Stimulated activated memory B cell treated with anti-CD40 and anti-IgM and Interleukin-4, amounts not matched to agents 10 μg/mL and 1 μg/mL and 100 μg/mL, for 72 hours (primary cell): ENCODE measurements around the gene CAD.
"Not testable (repeated sequence)": the region's sequence is repeated elsewhere in the genome, so short reads cannot be mapped to it uniquely, and the experiment has no call there.

ENCODE experiments used
- ATAC-seq: fragments of 150-1000 bp; cut with Tn5 transposase; 2 replicates; pipeline ENCODE4 v1.10.0; 2021
- H3K27ac Mint-ChIP-seq: one replicate; pipeline ENCODE4 v1.8.0; 2022; ENCODE audit warnings: mild to moderate bottlenecking, mixed read lengths
- H3K27me3 Mint-ChIP-seq: one replicate; pipeline ENCODE4 v1.8.0; 2022; ENCODE audit warnings: mixed read lengths
- H3K36me3 Mint-ChIP-seq: one replicate; pipeline ENCODE4 v1.8.0; 2022; ENCODE audit warnings: mixed read lengths
- H3K4me1 Mint-ChIP-seq: one replicate; pipeline ENCODE4 v1.8.0; 2022; ENCODE audit warnings: mixed read lengths
- H3K4me3 Mint-ChIP-seq: one replicate; pipeline ENCODE4 v1.8.0; 2022; ENCODE audit warnings: mild to moderate bottlenecking, moderate library complexity, mixed read lengths
- H3K9me3 Mint-ChIP-seq: one replicate; pipeline ENCODE4 v1.8.0; 2022; ENCODE audit warnings: mixed read lengths

Gene CAD

GRCh38 chr2:27217173-27218121 lies at the start of gene CAD:
Gene CAD, plus strand, starts transcription at chr2:27217369. Its CDS starts 183 bp downstream, at chr2:27217552.
- Mint-ChIP-seq H3K4me1 (peaks cover 48% of the 10 kb centered on the region), H3K9me3 (no peaks in the 10 kb centered on the region), H3K27ac (peak within 1 kb of the TSS; percentile 96), H3K27me3 (no peaks in the 10 kb centered on the region), H3K36me3 (peaks cover 35% of the 10 kb centered on the region), H3K4me3 (peak within 1 kb of the TSS; percentile 96)
- ATAC-seq, result peak; percentile 95

- no peak overlapping the region for H3K27ac Mint-ChIP-seq
- H3K9me3 Mint-ChIP-seq, result no peaks in the 10 kb centered on the region
- no peak overlapping the region for H3K4me3 Mint-ChIP-seq
- peak; percentile 64 for ATAC-seq
- H3K36me3 Mint-ChIP-seq, result no peaks in the 10 kb centered on the region
- H3K4me1 Mint-ChIP-seq, result peaks cover 16% of the 10 kb centered on the region
- H3K27me3 Mint-ChIP-seq, result peaks cover 14% of the 10 kb centered on the region
Measured at GRCh38 chr2:27170581-27171337, 46.4 kb upstream of the CAD start.

GRCh38 chr2:27171351-27171848 lies 45.8 kb upstream of the CAD start:
- H3K27me3 Mint-ChIP-seq, result peaks cover 14% of the 10 kb centered on the region
- H3K9me3 Mint-ChIP-seq, result no peaks in the 10 kb centered on the region
- H3K4me3 Mint-ChIP-seq, result no peak overlapping the region
- no peak for ATAC-seq
- no peak overlapping the region for H3K27ac Mint-ChIP-seq
- H3K4me1 Mint-ChIP-seq, result peaks cover 16% of the 10 kb centered on the region
- H3K36me3 Mint-ChIP-seq, result no peaks in the 10 kb centered on the region

- no peaks in the 10 kb centered on the region for H3K36me3 Mint-ChIP-seq
- peaks cover 16% of the 10 kb centered on the region for H3K4me1 Mint-ChIP-seq
Measured at GRCh38 chr2:27174638-27175037, 42.5 kb upstream of the CAD start.

GRCh38 chr2:27175330-27175729 lies 41.8 kb upstream of the CAD start:
- no peak for ATAC-seq

More at GRCh38 chr2:27174638-27175037, 42.5 kb upstream of the CAD start:
- H3K27ac Mint-ChIP-seq, result no peak overlapping the region
- H3K4me3 Mint-ChIP-seq, result no peak overlapping the region
- ATAC-seq, result no peak
- H3K9me3 Mint-ChIP-seq, result no peaks in the 10 kb centered on the region
- H3K27me3 Mint-ChIP-seq, result peaks cover 9% of the 10 kb centered on the region

GRCh38 chr2:27175781-27176180 lies 41.4 kb upstream of the CAD start:
- peaks cover 17% of the 10 kb centered on the region for H3K27me3 Mint-ChIP-seq
- H3K4me1 Mint-ChIP-seq, H3K4me3 Mint-ChIP-seq, H3K36me3 Mint-ChIP-seq, H3K9me3 Mint-ChIP-seq, H3K27ac Mint-ChIP-seq, ATAC-seq: not testable (repeated sequence)

More at GRCh38 chr2:27175330-27175729, 41.8 kb upstream of the CAD start:
- H3K27ac Mint-ChIP-seq, result no peak overlapping the region
- peaks cover 11% of the 10 kb centered on the region for H3K4me1 Mint-ChIP-seq
- no peaks in the 10 kb centered on the region for H3K36me3 Mint-ChIP-seq
- H3K9me3 Mint-ChIP-seq, result no peaks in the 10 kb centered on the region
- peaks cover 13% of the 10 kb centered on the region for H3K27me3 Mint-ChIP-seq
- no peak overlapping the region for H3K4me3 Mint-ChIP-seq

GRCh38 chr2:27177441-27178351 lies 39.5 kb upstream of the CAD start:
- Mint-ChIP-seq H3K36me3 (no peaks in the 10 kb centered on the region), H3K4me3 (no peak overlapping the region), H3K4me1 (no peaks in the 10 kb centered on the region), H3K27me3 (peaks cover 36% of the 10 kb centered on the region), H3K9me3 (no peaks in the 10 kb centered on the region), H3K27ac (no peak overlapping the region)
- no peak for ATAC-seq

- no peaks in the 10 kb centered on the region for H3K36me3 Mint-ChIP-seq
- H3K9me3 Mint-ChIP-seq, result no peaks in the 10 kb centered on the region
- H3K27me3 Mint-ChIP-seq, result peaks cover 44% of the 10 kb centered on the region
- ATAC-seq, result no peak
- no peak overlapping the region for H3K27ac Mint-ChIP-seq
- no peak overlapping the region for H3K4me3 Mint-ChIP-seq
- H3K4me1 Mint-ChIP-seq, result no peaks in the 10 kb centered on the region
Measured at GRCh38 chr2:27178469-27178868, 38.7 kb upstream of the CAD start.

GRCh38 chr2:27179344-27180000 lies 37.7 kb upstream of the CAD start:
- Mint-ChIP-seq H3K36me3 (no peaks in the 10 kb centered on the region), H3K9me3 (no peaks in the 10 kb centered on the region), H3K4me3 (no peak overlapping the region), H3K4me1 (no peaks in the 10 kb centered on the region), H3K27ac (no peak overlapping the region), H3K27me3 (peaks cover 49% of the 10 kb centered on the region)
- no peak for ATAC-seq

- H3K4me1 Mint-ChIP-seq, result no peaks in the 10 kb centered on the region
- no peak for ATAC-seq
- no peaks in the 10 kb centered on the region for H3K36me3 Mint-ChIP-seq
- H3K27ac Mint-ChIP-seq, result no peak overlapping the region
- no peaks in the 10 kb centered on the region for H3K9me3 Mint-ChIP-seq
- H3K27me3 Mint-ChIP-seq, result peaks cover 49% of the 10 kb centered on the region
- H3K4me3 Mint-ChIP-seq, result no peak overlapping the region
Measured at GRCh38 chr2:27182346-27182745, 34.8 kb upstream of the CAD start.

- Mint-ChIP-seq H3K4me1 (no peaks in the 10 kb centered on the region), H3K4me3 (no peak overlapping the region), H3K36me3 (no peaks in the 10 kb centered on the region), H3K9me3 (no peaks in the 10 kb centered on the region), H3K27ac (no peak overlapping the region), H3K27me3 (peaks cover 46% of the 10 kb centered on the region)
- ATAC-seq, result no peak
Measured at GRCh38 chr2:27184115-27184514, 33.1 kb upstream of the CAD start.

- ATAC-seq, result no peak
- Mint-ChIP-seq H3K36me3 (no peaks in the 10 kb centered on the region), H3K9me3 (no peaks in the 10 kb centered on the region), H3K4me3 (no peak overlapping the region), H3K4me1 (no peaks in the 10 kb centered on the region), H3K27ac (no peak overlapping the region), H3K27me3 (peaks cover 35% of the 10 kb centered on the region)
Measured at GRCh38 chr2:27185331-27186026, 31.7 kb upstream of the CAD start.

GRCh38 chr2:27186613-27187345 lies 30.4 kb upstream of the CAD start:
- no peaks in the 10 kb centered on the region for H3K9me3 Mint-ChIP-seq
- no peak for ATAC-seq
- no peak overlapping the region for H3K4me3 Mint-ChIP-seq
- no peak overlapping the region for H3K27ac Mint-ChIP-seq
- no peaks in the 10 kb centered on the region for H3K4me1 Mint-ChIP-seq
- no peaks in the 10 kb centered on the region for H3K36me3 Mint-ChIP-seq
- peaks cover 22% of the 10 kb centered on the region for H3K27me3 Mint-ChIP-seq
